GM19035 (cell line): ENCODE measurements around the gene UTP18.
"Not testable (repeated sequence)": the region's sequence is repeated elsewhere in the genome, so short reads cannot be mapped to it uniquely, and the experiment has no call there.

Source experiments
- ATAC-seq: cut with Tn5 transposase; IDR thresholded peaks from one replicate; pipeline ENCODE4 v1.9.1; 2021; ENCODE audit not compliant: unreplicated experiment

Gene UTP18

DNA sequence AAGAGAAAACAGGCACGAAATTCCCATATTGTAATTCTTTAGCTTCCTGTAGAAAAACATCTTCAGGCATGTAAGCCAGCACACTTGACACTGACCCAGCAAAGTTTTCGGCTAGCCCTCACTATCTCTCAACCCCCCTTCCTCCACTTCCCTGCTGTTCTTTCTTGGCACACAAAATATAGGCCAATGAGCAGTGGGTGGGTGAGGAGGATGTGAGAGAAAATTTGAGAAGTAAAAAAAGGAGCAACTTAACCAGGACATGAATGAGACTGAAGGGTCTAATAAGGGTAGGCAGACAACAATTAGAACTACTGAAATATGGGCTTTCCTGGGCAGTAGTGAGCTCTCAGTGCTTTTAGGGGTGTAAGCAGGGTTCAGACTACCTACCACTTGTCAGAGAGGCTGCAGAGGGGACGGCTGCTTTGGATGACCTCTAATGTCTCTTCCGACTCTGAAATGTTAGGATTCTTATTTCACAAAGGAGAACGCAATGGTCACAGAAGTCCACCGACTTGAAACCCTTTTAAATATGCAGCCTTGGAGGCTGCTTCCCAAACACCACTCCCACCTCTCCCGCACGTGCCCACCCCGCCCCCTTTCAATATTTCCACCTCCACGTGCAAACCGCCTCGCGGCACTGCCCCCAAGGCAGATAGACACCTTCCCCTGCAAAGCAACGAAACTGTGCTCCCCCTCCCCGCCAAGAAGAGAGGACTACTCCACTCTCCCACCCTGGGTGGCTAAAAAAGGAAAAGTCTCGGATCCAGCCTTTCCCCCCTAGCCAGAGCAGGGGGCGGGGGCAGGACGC, 1.4 kb upstream of the UTP18 start:
- ATAC-seq, result no peak

DNA sequence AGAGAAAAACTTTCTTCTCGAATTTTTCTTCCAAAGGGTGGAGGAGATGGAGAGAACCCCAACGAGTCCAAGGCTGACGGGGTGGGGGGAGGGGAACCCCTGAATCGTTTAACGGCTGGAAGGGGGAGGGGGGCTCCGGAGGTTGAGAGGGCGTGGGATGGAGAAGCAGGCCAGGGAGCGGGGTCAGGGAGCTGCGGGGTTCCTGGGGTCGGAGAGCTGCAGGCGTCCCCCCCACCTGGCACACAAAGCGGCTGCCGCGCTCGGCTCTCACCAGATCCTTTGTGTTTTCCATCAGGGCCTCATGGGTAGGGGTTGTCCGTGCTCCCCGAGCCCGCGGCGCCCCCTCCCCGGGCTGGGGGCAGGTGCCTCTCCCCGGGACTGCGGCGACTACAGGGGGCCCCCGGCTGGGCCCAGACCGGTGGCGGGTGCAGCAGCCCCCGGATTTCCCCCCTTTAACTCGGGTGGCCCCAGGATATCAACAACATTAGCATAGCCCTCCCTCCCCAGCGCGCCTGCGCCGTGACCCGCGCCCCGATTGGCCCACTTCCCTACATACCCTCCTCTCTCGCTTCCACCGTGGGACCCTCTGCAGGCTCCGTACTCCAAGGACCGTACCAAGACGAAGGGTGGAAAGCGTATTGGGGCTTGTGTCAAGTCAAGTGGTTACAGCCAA, 646 bp upstream of the UTP18 start, which contains the start of gene MBTD1:
Gene MBTD1, minus strand, starts transcription at position 486 of the 673 bp plus-strand sequence. CDS start 34,888 bp downstream, outside the sequence.
- ATAC-seq, result peak; percentile 79

DNA sequence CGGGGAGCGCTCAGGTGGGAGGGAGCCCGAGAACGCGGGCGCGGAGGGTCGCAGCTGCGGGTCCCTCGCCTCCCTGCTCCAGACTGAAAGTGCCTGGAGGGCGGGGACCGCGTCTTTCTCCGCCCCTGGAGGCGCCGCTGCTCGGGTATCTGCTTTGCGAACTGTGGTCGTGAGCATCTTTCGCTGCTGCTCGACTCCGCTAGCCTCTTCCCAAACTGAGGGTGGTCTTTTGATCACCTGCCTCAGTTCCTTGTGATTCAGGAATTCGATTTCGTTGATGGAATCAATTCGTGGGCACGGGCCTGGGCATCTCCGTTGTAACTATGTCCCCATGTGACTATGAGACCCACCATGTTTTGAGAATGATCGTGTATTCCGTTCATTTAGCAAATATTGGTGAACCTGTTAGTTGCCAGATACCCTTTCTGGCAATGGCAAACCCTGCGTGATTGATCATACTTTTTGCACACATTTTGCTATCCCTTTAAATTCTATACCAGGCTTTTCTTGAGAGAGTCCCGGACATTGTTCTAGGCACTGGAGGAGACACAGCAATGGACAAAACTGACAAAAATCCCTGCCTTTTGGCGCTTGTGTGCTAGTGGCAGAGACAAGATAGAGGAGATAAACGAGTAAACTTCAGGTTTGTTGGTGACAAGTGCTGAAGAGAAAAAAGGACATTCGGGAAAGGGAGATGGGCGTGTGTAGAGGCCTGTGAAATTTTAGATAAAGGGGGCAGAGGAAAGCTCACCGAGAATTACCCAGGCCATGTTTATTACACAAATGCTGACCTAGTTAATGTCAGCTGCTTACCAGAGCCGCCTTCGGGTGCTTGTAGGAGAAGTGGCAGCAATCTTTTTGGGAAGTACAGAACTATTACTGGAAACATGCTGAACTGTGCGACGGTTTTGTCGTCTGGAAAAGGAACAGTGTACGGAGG, 948 bp downstream of the UTP18 start:
- ATAC-seq, result no peak

DNA sequence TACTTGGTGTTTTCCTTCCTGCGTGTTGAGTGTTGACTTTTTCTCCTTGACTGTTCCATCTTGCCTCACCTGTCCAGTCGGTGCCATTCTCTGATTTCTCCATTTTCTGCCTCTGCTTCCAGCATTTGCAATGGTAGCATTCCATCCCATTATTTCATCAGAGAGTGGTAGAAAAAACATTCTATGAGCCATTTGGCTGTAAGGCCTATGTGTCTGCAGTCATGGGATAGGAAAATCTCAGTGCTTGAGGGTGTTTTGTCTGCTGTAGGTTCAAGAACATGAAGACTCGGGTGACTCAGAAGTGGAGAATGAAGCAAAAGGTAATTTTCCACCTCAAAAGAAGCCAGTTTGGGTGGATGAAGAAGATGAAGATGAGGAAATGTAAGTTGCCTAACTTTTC, 2.7 kb downstream of the UTP18 start:
- ATAC-seq, result no peak

DNA sequence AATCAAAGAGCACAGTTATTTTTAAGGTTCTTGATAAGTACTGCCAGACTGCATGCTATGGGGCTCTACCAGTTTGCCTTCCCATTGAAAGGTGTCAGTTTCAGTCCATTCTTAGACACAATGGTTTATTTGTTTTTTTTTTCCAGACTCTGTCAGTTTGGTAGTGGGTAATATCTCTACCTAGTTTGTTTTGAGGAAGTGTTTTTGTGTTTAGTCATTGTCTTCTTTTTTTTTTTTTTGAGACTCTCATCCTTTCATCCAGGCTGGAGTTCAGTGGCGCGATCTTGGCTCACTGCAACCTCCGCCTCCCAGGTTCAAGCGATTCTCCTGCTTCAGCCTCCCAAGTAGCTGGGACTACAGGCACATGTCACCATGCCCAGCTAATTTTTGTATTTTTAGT, 4.1 kb downstream of the UTP18 start:
- ATAC-seq, result not testable (repeated sequence)

DNA sequence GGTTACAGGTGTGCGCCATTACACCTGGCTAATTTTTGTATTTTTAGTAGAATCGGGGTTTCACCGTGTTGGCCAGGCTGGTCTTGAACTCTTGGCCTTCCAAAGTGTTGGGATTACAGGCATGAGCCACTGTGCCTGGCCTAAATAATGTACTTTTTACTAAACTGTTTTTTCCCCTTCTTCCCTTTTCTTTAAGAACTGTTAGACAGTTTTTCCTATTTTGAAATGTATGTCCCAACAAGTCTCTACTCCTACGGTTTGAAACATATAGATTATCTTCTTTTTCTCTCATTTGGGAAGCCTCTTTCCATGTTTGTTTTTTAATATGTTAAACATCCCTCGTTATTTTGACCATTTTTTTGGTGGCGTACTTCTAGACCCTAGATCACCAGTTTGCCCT, 9.6 kb downstream of the UTP18 start:
- ATAC-seq, result no peak

DNA sequence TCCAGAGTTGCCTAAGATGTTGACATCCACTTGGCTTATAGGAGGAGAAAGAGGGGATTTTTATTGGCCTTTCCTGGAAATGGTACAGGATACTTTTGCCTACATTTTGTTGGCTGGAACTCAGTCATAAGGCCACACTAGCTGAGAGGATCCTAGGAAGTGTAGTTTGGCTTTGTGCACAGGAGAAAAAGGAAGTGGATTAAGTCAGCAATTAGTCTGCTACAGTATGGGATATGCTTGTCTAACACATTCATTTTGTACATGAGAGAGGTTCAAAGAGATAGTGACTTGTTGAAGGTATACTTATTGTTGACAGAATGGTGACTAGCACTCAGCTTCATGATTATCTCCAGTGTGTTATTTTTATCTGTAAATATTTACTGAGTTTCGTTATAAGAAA, 10.3 kb downstream of the UTP18 start:
- no peak for ATAC-seq

DNA sequence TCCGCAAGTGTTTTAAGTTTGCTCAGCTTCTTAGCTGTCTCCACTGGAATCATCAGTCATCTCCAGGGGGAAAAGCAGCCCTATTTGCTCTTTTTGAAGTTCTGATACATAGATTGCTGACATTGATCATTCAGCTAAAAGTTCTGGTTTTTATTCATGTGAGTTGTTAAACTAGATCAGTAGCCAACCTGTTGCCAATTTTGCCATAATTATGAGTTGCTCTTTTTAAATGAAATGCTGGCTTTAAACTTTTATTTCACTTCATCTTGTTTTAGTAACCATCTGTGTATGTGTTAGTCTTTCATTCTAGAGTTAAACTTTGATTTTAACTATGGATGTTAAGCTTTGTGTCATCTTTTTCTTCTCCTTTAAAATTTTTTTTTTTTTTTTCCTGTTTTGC, 12.5 kb downstream of the UTP18 start:
- ATAC-seq, result no peak

DNA sequence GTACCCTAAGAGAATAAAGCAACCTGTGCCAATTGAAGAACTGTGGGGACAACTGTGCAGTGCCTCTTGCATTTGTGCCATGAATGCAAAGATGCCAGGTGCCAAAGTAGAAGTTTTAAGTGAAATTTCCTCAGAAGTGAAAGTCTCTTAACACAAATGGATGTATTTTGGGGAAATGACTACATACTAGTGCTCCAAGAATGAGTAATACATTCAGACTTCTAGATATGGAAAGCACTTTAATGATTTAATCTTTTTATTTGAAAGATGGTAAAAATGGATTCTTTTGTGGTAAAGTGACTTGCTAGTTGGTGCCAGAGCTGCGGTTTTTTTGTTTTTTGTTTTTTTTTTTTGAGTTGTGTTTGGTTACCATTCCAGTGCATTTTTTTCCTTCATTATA, 15.0 kb downstream of the UTP18 start:
- no peak for ATAC-seq

DNA sequence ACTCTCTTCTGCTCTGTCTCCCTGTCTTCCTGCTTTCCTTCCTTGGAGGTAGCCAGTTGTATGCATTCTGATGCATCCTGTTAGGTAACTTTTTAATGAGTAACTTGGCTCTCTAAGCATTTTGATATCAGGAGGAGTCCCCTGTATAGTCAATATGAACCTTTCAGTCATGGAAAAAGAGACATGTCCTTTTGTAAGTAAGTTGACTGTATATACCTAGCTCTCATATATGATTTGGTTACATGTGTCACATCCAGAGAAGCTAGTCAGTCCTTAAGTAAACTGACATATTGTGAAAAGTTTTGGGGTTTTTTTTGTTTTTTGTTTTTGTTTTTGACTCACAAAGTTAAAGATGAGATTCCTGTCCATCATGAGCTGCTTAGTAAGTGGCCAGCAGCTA, 18.8 kb downstream of the UTP18 start:
- ATAC-seq, result no peak

DNA sequence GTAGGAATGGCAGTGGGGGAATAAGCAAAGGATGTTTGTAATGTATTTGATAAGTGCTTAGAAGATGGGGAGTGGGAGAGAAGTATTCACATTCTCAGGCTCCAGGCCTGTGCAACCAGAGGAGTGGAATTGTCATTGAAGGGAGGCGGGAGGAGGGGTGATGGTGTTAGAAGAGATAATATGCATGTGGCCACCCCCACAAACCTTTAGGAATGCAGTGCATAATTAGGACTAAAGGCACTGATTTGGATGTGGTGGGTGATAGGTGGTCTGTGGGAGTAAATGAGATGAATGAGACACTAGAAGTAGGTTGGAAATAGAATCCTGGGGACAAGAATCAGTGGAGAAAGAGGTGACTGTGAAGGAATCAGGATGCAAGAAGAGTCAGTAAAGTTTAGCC, 27.1 kb downstream of the UTP18 start:
- ATAC-seq, result no peak

DNA sequence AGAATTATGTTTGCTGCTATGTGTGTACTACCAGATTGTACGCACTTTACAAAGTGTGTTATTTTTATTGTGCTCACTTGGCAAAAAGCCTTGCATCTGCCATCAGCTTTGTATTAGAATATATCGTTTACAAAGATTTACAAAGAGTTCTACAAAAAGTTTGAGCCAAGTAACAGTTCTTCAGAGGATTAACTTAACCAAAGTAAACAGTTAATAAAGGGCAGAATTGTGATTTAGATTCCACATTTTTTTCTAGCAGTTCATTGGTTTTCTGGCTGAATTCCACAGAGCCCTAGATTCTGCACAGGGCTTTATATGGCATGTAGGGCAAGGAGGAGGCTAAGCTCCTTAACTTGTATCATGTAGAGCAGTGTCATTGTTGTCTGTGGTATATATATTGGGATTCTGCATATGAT, 29.4 kb downstream of the UTP18 start:
- no peak for ATAC-seq

DNA sequence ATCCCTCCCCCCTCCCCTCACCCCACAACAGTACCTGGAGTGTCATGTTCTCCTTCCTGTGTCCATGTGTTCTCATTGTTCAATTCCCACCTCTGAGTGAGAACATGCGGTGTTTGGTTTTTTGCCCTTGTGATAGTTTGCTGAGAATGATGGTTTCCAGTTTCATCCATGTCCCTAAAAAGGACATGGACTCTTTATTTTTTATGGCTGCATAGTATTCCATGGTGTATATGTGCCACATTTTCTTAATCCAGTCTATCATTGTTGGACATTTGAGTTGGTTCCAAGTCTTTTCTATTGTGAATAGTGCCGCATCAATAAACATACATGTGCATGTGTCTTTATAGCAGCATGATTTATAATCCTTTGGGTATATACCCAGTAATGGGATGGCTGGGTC, 34.0 kb downstream of the UTP18 start:
- not testable (repeated sequence) for ATAC-seq

DNA sequence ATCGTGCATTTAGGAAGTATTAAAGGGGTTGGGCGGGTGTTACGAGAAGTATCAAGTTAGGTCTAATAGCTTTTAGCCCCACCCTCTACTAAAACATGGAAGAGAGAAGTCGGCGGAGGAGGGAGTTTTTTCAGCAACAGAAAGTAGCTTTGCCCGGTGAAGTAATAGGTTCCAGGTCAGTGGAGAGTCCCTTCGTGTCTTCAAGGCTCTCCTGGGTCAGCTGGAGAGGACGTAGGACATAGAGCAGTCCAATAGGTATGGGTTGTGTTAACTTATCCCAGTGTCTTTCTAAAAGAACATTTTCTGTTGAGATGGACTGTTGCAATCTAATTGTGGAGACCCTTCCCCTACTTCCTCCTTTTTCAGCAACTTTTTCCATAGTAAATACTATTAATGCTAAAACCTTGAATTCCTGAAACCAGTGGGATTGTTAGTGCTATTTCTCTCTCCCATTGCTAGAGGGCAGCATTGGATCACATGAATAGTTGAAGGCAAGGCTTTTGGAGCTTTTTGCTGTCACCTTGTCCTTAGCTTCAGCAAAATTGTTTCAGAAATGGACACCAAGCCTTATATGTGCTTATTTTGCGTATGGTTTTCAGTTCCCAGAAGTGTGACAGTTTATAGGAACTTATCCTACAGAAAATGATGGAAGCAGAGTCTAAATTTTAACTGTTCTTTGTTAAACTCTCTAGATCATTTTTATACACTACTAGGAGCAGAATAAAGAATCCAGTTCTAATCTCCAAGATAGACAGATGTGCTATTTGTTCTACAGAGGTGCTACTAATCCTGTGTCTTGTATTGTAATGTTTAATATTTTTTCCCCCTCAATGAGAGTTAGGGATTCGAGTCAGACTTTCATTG, 38.4 kb downstream of the UTP18 start:
- ATAC-seq, result no peak

DNA sequence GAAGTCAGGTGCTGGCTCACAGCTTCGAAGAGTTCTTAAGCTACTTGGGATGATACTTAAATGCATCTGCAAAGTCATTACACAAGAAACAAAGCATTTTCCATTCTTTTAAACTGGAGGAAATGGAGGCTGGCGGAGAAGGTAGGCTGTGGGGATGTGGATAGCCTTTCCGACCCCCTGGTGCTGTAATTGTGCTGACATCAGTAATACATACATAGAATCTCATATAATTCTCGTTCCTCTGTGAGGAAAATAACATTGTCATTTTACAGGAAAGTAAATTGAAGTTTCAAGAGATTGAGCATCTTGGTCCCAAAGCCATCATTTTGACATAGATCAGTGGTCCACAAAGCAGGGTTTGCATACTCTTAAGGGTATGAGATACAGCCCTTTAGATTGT, 39.5 kb downstream of the UTP18 start:
- ATAC-seq, result no peak

DNA sequence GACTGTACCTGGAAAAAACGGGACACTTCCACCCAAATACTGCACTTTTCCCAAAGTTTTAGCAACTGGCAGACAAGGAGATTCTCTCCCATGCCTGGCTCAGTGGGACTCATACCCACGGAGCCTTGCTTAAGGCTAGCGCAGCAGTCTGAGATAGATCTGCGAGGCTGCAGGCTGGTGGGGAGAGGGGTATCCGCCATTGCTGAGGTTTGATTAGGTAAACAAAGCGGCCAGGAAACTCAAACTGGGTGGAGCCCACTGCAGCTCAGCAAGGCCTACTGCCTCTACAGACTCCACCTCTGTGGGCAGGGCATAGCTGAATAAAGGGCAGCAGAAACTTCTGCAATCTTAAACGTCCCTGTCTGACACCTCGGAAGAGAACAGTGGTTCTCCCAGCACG, 44.8 kb downstream of the UTP18 start:
- no peak for ATAC-seq

DNA sequence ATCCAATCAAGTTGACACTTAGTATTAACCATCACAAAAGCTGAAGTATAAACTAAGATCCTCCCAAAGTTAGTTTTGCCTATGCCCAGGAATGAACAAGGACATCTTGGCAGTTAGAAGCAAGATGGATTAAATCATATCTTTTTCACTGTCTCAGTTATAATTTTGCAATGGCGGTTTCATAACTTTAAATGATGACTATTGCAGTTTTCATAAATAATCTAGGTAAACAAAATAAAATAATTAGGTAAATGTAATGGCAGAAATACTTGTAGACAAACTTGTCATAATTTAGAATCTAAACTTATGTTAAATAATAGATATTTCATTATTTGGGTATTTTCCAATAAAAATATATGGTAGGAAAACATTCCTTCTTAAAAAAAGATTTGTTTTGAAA, 51.7 kb downstream of the UTP18 start:
- not testable (repeated sequence) for ATAC-seq

DNA sequence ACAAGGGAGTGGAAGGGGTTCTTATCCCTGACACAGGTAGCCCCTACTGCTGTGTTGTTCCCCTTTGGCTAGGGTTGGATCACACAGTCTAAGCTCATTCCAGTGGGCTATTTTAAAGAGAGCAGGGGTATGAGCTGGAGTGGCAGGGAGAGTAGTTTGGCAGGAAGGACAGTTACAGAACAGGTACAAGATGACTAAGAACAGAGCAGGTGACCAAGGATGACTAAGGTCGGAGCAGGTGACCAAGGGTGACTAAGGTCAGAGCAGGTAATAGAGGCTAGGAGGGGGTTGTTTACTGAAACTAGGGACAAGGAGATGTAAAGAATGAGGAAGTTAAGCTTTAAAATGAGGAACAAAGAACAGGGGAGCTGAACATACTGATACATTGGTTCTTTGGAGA, 58.8 kb downstream of the UTP18 start:
- no peak for ATAC-seq

DNA sequence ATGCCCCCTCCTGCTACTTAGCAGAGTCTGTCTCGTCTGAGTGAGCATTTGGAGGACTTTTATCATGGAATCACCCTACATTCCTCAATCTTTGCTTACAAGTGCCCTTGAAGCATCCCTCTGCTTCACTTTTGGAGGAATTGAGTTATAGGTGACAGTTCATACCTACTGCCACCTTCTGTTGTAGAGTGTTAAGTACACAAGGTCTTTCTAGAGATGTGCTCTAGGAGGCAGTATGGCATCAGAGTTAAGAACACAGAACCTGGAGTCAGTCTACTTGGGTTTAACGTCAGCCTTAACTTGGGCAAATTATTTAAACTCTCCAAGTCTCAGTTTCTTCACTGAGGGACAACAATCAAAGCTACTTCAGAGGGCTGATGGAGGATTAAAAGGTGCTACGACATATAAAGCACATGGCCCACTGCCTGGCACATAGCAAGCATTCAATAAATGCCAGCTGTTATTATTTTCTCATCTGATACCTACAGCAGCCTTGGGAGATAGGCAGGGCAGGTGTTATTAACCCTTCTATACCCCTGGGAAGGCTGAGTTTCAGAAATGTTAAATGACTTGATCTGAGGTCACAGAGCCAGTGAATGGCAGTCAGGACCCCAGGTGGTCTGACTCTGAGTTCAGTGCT, 62.2 kb downstream of the UTP18 start:
- peak; percentile 52 for ATAC-seq

DNA sequence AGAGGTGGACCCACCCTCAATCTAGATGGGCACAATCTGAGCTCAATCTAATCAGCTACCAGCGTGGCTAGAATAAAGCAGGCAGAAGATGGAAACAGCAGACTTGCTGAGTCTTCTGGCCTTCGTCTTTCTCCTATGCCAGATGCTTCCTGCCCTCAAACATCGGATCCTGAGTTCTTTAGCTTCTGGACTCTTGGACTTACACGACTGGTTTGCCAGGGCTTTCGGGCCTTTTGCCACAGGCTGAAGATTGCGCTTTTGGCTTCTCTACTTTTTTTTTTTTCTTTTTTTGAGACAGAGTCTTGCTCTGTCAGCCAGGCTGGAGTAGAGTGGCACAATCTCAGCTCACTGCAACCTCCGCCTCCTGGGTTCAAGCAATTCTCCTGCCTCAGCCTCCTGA, 65.1 kb downstream of the UTP18 start:
- ATAC-seq, result no peak
